A549 (cell line): ENCODE results near the gene RNU1-4. TPM values are rescaled to one million over a fixed set of nuclear protein-coding genes. Genes with fewer than 3 reads are reported as not detected.
A peak's percentile ranks its signal among the peaks of the same experiment; 100 is the strongest.
"Not testable (repeated sequence)": the region's sequence is repeated elsewhere in the genome, so short reads cannot be mapped to it uniquely, and the experiment has no call there.

ENCODE experiments used
- ATAC-seq, 2 experiments: fragments of 200-7000 bp in 1 of 2; fragments of >200 bp in 1 of 2; cut with Nextera tagmentation in 1 of 2; cut with Tn5 transposase in 1 of 2; 3 replicates each; pipeline versions ENCODE4 v1.8.0 to v1.9.1; 2018 to 2020; ENCODE audit warnings: mild to moderate bottlenecking in 1 of 2, moderate library complexity in 1 of 2
- CTCF ChIA-PET: fragments of 300-600 bp; sonication (Branson Sonifier 250); formaldehyde crosslinking; extraction: SDS; loops from one replicate; lab custom pipeline; 2021; ENCODE audit warnings: antibody characterized with exemption, inconsistent platforms; lab: Yijun Ruan, JAX
- POLR2A ChIA-PET: fragments of 350-600 bp; formaldehyde crosslinking; extraction: SDS; loops from one replicate; lab custom pipeline; 2021; ENCODE audit warnings: antibody characterized with exemption, inconsistent platforms; lab: Yijun Ruan, JAX
- DNase-seq, 2 experiments: peaks; one replicate each; pipeline versions ENCODE4 v3.0.0 to v3.0.0-alpha.2; 2011 to 2016; ENCODE audit warnings: low read depth in 1 of 2, low spot score in 1 of 2
- FAIRE-seq: peaks from 2 replicates; lab custom pipeline; 2011; peaks lifted over from hg19 to GRCh38; lab: Jason Lieb, UNC
- H3K27ac ChIP-seq, 2 experiments: fragments of >200 bp; sonication (Bioruptor Twin); formaldehyde crosslinking; 3 replicates each; pipeline ENCODE4 v1.5.1; 2016 to 2017
- H3K4me1 ChIP-seq: fragments of >200 bp; sonication (Bioruptor Twin); formaldehyde crosslinking; 3 replicates; pipeline ENCODE4 v1.6.1; 2016
- H3K4me2 ChIP-seq: fragments of >200 bp; sonication (Bioruptor Twin); formaldehyde crosslinking; 3 replicates; pipeline ENCODE4 v1.6.1; 2016
- H3K4me3 ChIP-seq: fragments of >200 bp; sonication (Bioruptor Twin); formaldehyde crosslinking; 3 replicates; pipeline ENCODE4 v1.5.1; 2016
- H3K9me3 ChIP-seq: fragments of >200 bp; sonication (Bioruptor Twin); formaldehyde crosslinking; 3 replicates; pipeline ENCODE4 v1.6.1; 2016
- EHMT2 ChIP-seq: fragments of 200-600 bp; sonication (generic); IDR thresholded peaks from 2 replicates; pipeline ENCODE4 v1.6.1; 2016; ENCODE audit warnings: antibody characterized with exemption, low read depth, mild to moderate bottlenecking, moderate library complexity
- EP300 ChIP-seq, 2 experiments: fragments of >200 bp; sonication (Bioruptor Twin); formaldehyde crosslinking; IDR thresholded peaks; 2 replicates in 1 of 2; 3 replicates in 1 of 2; pipeline ENCODE4 v1.6.1; 2016 to 2017
- FOSL2 ChIP-seq, 2 experiments: fragments of 450-650 bp in 1 of 2; fragments of >200 bp in 1 of 2; sonication (Bioruptor Twin) in 1 of 2; formaldehyde crosslinking; IDR thresholded peaks; 2 replicates each; pipeline versions ENCODE4 v1.5.0 to v1.6.1; 2016 to 2020; ENCODE audit warnings: mild to moderate bottlenecking in 1 of 2, moderate library complexity in 1 of 2
- NFE2L2 ChIP-seq: fragments of 150-350 bp; conservative IDR thresholded peaks from 2 replicates; pipeline ENCODE4 v1.6.1; 2014; ENCODE audit warnings: low read length
- SREBF2 ChIP-seq: fragments of 450-650 bp; IDR thresholded peaks from 2 replicates; pipeline ENCODE4 v1.6.1; 2014; ENCODE audit warnings: mild to moderate bottlenecking, moderate library complexity
- WGBS: methylation state at CpG from one replicate; pipeline ENCODE4 v1.1.6; 2017; ENCODE audit errors: missing lambda C conversion rate; 5-methylcytosine and 5-hydroxymethylcytosine counted together
- polyA plus RNA-seq, 4 experiments: library from polyadenylated mRNA; depleted of rRNA in 3 of 4; stranded (reverse); fragments of >200 nt; fragmentation: RNase III in 1 of 4; extraction: RNeasy Plus Mini Kit Qiagen cat#74134 plus additional on column Dnase treatment in 1 of 4; gene quantifications; 2 replicates in 3 of 4; 3 replicates in 1 of 4; pipeline ENCODE4 v1.2.3, GENCODE V29; 2011 to 2017
- TF ChIP-seq, protein P1 (sequence below): fragments of 450-650 bp; IDR thresholded peaks from 2 replicates; pipeline ENCODE4 v1.6.1; 2014; ENCODE audit warnings: antibody characterized with exemption

RNU1-4 gene
- polyA plus RNA-seq, 2 of the 4 experiments (the other 2 are of a cell fraction) = 6.6 to 56.2 TPM

DNA sequence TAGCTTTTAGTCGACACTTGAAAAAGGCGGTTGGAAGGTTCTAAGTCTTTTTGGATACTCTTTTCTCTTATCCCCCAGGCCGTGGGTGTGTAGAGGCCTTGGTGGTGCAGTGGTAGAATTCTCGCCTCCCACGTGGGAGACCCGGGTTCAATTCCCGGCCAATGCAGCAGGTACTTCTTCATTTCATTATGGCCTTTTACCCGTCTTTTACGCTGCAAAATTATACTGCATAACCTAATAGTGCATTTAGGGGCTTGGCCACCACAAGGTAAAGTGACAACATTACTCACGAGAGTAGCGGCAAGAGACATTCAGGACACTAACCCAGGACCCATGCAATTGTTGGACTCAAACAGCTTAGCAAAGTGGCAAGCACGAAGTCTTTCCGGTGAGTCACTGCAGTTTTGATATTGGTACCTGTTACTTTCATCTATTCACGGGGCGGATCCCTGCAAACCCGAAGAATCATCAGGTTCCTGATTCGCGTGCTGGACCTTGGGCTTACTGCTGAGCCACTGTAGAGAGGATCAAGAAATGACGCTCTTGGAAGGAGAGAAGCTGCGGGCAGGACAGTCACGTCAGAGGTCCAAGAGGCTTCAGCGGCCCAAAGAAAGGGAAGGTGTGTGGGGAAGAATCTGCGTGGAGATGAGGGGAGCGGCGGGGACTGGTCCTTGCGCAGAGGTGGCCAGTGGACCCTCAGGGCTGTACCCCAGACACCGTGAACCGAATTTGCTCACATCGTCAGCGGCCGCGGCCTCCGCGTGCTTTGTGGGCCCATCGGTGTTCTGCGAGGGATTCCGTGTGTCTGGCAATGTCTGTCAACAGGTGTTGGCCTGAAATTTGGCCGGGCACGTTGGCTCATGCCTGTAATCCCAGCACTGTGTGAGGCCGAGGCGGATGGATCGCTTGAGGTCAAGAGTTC lies 12.9 kb upstream of the RNU1-4 start:
- 71% methylated on average over 42 of the region's 42 CpGs for WGBS
- Histone ChIP-seq H3K4me1 (no peaks in the 10 kb centered on the region), H3K9me3 (no peaks in the 10 kb centered on the region), H3K4me3 (no peak overlapping the region), H3K4me2 (peak overlapping the region; percentile 31), H3K27ac (no peak overlapping the region)
- ChIA-PET POLR2A (no interaction called here), CTCF (interaction anchor here (1.2 to 2.0 kb wide), 4 partner anchors 13 to 83 kb away, joined by 3 to 8 read pairs (median 3); no protein-coding TSS in a partner anchor)
- DNase-seq = peak; percentile 53 to 70
- peak; percentile 91 to 96 for ATAC-seq
- no peak for FAIRE-seq
- TF ChIP-seq SREBF2 (peak; percentile 16; the same call in 1 of the 2 replicates), EP300 (IDR thresholded peaks at IDR 0.05) (0 out of 5 replicates have a peak, but pooled peaks of 1 of the 2 experiments have one; percentile 15), NFE2L2 (0 out of 2 replicates have a peak, but pooled peaks have one; percentile 5), FOSL2 (IDR thresholded peaks at IDR 0.05) (no peak), FOSL2 (CRISPR knock-in tag; IDR thresholded peaks at IDR 0.05) (0 out of 2 replicates have a peak, but pooled peaks have one; percentile 51), EHMT2 (no peak)
- TF ChIP-seq, protein P1, sequence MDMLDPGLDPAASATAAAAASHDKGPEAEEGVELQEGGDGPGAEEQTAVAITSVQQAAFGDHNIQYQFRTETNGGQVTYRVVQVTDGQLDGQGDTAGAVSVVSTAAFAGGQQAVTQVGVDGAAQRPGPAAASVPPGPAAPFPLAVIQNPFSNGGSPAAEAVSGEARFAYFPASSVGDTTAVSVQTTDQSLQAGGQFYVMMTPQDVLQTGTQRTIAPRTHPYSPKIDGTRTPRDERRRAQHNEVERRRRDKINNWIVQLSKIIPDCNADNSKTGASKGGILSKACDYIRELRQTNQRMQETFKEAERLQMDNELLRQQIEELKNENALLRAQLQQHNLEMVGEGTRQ = no peak

DNA sequence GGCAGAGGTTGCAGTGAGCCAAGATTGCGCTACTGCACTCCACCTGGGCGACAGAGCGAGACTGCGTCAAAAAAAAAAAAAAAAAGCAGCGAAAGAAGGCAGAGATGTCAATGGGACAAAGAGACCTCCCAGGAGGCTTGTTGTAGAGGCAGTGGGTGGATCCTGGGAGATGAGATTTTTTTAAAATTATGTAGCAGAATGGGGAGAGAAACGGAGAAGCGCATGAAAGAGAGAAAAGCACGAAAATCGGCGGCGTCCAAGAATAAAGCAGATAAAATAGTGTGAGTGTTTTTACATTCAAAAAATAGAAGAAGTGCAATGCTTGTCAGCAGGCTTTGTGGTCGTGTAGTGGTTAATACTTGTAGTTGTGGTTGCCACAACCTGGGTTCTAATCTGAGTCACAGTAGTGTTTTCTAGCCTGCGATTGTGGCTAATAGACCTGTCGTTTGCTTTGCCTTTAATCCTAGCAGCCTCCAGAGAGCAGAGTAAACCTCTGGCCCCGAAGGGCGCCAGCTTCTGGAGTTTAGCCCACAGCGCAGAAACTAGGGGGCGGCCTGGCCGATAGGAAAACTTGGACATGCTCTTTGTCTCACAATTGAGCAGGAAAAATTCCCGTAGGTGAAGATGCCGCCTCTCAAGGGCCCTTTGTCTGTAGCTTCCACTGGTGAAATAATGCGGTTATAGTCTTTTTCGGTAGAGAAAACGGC lies 11.9 kb upstream of the RNU1-4 start:
- H3K4me3 ChIP-seq, H3K9me3 ChIP-seq, H3K4me2 ChIP-seq, H3K27ac ChIP-seq, FAIRE-seq, H3K4me1 ChIP-seq, ATAC-seq, POLR2A ChIA-PET, DNase-seq: not testable (repeated sequence)
- CTCF ChIA-PET = interaction anchor here (1.6 kb wide), 1 partner anchor 29 kb away, joined by 3 read pairs; no protein-coding TSS in a partner anchor
- WGBS = 65% methylated on average over 19 of the region's 24 CpGs

DNA sequence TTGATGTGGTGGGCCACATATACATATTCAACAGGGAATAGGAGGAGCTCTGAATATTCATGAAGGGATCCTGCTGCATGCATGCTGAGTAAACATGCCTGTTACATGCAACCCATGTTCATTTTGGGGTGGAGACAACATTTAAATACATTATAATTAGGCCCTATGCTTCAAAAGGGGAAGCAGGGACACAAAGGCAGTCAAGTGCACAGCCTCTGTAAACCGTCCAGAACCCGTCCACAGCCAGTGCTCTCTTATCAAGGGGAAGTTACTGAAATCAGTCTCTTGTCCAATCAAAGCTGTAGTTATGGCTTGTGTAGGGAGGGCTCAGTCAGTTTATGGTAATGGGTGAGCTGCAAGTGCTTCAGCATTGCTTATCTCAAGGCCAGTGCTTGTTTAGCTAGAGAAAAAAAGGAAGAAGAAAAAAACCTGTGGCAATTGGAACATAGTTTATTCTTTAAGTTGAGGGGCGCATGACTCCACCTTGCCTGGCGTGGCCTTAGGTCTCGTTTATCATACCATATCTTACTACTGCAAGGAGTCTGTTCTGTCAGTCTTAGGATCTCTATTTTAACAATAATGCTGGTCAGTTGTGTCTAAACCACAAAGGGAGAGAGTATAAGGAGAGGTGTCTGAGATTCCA lies 7.9 kb upstream of the RNU1-4 start:
- CTCF ChIA-PET, H3K4me3 ChIP-seq, POLR2A ChIA-PET, ATAC-seq, H3K4me2 ChIP-seq, DNase-seq, FAIRE-seq, H3K4me1 ChIP-seq, H3K27ac ChIP-seq, H3K9me3 ChIP-seq: not testable (repeated sequence)
- 95% methylated on average over 3 of the region's 5 CpGs for WGBS

DNA sequence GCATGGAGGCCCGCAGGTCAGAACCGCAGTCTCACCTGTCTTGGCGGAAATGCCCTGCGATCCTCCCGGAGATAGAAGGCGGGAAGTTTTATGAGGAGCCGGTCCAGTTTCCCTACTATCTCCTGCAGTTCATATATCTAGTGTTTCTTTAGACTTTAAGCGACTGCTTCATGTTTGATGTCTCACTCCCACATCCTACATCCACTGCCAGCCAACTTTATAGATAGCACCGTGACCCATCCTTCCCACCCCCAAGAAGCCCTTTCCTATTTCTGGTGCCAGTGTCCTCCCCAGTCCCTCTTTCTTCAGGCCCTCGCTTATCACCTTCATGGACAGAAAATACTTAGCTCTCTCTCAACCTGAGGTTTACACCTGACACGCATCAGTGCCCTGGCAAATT lies 914 bp downstream of the RNU1-4 start:
- H3K4me2 ChIP-seq, POLR2A ChIA-PET, H3K4me1 ChIP-seq, FAIRE-seq, H3K27ac ChIP-seq, H3K9me3 ChIP-seq, H3K4me3 ChIP-seq, CTCF ChIA-PET, DNase-seq: not testable (repeated sequence)
- peak in 1 of 2 experiments; percentile 89; a peak in 3 of 6 replicates for ATAC-seq
- WGBS = no CpG with 5 or more reads among the region's 11 CpGs

DNA sequence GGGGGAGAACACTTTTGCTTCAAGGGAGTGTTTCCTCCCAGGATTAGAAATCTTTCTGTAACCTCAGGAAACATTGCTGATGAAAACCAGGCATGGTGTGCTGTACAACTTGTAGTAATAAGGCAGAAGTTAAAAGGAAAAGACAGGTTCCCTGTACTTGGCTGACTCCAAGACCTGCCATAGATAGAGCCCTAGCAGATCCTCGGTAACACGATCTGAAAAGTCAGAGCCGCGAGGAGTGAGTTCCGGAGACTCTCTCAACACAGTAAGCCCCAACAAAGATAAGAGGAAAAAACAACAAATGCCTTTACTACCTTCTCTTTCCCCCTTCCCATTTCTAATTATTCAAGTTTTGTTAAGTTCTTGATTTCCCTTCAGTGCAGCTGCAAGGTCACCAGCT lies 7.3 kb downstream of the RNU1-4 start:
- POLR2A ChIA-PET, FAIRE-seq, DNase-seq, H3K4me3 ChIP-seq, ATAC-seq, H3K4me2 ChIP-seq, CTCF ChIA-PET, H3K4me1 ChIP-seq, H3K9me3 ChIP-seq, H3K27ac ChIP-seq: not testable (repeated sequence)
- WGBS = 86% methylated on average over 5 of the region's 5 CpGs

DNA sequence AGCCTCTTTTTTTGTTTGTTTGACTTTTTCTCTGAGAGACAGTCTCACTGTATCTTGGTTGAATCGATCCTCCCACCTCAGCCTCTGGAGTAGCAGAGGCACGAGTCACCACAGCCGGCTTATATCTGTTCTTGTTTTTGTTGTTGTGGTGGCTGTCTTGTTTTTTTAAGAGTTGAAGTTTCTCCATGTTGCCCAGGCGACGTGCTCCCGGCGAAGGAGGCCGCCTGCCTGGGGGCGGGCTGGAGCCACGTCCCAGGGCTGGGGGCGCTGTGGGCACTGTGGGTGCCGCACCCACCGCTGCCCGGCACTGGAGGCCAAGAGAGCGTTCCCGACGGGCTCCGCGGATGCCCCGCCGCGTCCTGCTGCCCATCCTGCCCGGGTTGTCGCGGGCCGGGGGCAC lies 8.4 kb downstream of the RNU1-4 start:
- H3K9me3 ChIP-seq, H3K4me2 ChIP-seq, DNase-seq, H3K4me3 ChIP-seq, FAIRE-seq, CTCF ChIA-PET, H3K4me1 ChIP-seq, POLR2A ChIA-PET, H3K27ac ChIP-seq, ATAC-seq: not testable (repeated sequence)
- 66% methylated on average over 11 of the region's 26 CpGs for WGBS

DNA sequence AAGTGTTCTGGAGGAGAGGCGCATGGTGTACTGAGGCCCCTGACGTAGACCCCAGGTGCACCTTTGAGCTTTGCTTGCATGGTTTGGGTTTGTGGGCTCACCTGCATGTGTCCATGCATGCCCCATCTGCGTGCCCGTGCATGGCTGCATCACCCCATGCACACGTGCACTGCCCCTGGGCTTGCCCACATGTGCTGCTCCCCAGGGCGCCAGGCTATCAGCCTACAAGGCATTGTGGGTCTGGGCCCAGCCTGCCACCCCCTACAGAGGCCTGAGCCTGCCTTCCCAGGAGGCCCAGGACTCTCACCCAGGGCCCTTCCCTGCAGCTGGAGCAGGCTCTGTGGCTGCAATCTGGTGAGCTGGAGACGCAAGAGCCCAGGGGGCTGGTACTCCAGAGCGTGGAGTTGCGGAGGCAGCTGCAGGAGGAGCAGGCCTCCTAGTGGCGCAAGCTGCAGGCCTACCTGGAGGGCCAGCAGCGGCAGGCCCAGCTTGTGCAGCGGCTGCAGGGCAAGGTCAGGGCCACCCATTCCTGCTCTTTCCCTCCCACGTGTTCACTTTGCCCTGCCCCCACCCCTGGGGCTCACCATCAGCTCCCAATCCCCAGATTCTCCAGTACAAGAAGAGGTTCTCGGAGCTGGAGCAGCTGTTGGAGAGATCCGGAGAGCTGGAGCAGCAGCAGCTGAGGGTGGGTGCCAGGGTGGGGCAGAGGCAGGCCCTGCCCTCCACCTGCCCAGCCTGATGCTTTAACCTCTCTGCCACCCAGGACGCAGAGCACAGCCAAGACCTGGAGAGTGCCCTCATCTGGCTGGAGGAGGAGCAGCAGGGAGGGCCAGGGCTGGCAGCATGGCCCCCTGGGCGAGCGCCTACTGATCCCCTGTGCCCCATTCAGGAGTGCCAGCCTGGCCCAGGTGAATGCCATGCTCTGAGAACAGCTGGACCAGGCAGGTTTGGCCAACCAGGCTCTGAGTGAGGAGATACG lies 9.9 kb downstream of the RNU1-4 start:
- DNase-seq, FAIRE-seq, CTCF ChIA-PET, POLR2A ChIA-PET, H3K9me3 ChIP-seq, H3K4me2 ChIP-seq, H3K27ac ChIP-seq, H3K4me1 ChIP-seq, H3K4me3 ChIP-seq: not testable (repeated sequence)
- ATAC-seq = peak; percentile 94 to 98
- WGBS = 93% methylated on average over 4 of the region's 19 CpGs

DNA sequence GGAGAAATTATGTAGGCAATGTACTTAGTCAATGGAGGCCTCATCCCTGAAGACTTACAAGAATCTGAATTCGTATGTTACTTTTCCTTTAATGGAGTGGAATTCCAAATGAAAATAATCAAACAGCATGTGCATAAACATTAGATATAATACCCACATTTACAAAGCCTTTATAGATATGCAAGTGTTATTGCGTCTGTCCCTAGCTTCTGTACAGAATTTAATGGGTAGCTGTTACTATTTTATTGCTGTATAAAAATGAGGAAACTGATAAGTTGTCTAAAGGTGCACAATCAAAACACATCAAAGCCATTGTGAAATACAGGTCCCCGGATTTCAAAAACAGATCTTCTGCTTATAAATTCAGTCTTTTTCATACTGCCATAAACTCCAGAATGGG lies 12.5 kb downstream of the RNU1-4 start:
- H3K27ac ChIP-seq, CTCF ChIA-PET, DNase-seq, H3K4me1 ChIP-seq, ATAC-seq, POLR2A ChIA-PET, H3K4me3 ChIP-seq, H3K9me3 ChIP-seq, FAIRE-seq, H3K4me2 ChIP-seq: not testable (repeated sequence)
- no CpG with 5 or more reads among the region's 3 CpGs for WGBS
